ENCODE results near the gene FGF5. TPM values are rescaled to one million over a fixed set of nuclear protein-coding genes. Genes with fewer than 3 reads are reported as not detected.

FGF5 gene
- total and polyA plus RNA-seq, 10 of the 15 experiments (the other 5 are each of a cell fraction or from before 2014, with no cell fraction given), result 0.87 to 7.4 (median 1.6) TPM

DNA sequence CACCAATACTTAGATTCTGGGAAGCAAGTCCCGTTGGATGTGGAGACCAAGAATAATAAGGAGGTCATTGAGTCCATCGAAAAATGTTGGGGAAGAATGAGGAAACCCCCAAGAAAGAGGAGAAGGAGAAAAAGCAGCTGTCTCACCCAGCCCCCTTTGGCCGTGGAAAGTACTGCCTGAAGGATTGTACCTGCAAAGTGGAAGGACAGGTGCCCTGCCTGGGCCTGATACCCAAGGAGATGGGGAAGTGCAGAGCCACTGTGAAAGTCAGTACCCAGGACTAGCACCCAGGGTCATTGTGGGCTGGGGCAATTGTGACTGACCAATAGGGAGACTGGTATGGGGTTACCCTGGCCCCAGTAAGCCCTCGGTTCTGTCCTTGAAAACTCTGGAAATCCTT is 55.3 kb downstream of the FGF5 start (continued):
- TF ChIP-seq ETV6 (conservative IDR thresholded peaks at IDR 0.05 in 1 of 2, IDR thresholded peaks at IDR 0.05 in 1 of 2; ENCODE audit: borderline replicate concordance in 1 of 2, low read depth in 1 of 2) (no peak), TCF3 (IDR thresholded peaks at IDR 0.05; ENCODE audit: borderline replicate concordance, insufficient read depth, low read depth, low read length) (no peak)

DNA sequence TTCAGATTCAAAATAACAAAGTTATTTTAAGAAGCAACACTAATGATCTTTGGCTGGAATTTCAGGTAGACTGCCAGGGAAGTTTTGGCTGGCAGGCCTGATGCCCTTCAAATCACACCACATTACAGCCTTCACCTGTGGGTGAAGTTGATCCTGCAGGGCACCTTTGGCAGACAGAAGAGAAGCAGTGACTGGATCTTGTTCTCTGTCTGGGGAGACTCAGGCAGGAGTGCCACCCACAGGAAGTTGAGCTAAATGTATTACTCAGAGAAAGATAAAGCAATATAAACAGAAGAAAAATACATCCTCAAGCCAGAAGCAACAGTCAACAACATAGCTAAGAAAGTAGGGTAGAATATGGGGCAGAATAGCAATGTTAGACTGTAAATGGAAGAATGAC is 56.3 kb downstream of the FGF5 start:
- no peak for DNase-seq (ENCODE audit: low read depth, low spot score)
- H3K36me3 ChIP-seq (ENCODE audit: control insufficient read depth in 2 of 2, insufficient read depth in 2 of 2, low read length in 1 of 2), result no peaks in the 10 kb centered on the region
- TF ChIP-seq, protein P1, sequence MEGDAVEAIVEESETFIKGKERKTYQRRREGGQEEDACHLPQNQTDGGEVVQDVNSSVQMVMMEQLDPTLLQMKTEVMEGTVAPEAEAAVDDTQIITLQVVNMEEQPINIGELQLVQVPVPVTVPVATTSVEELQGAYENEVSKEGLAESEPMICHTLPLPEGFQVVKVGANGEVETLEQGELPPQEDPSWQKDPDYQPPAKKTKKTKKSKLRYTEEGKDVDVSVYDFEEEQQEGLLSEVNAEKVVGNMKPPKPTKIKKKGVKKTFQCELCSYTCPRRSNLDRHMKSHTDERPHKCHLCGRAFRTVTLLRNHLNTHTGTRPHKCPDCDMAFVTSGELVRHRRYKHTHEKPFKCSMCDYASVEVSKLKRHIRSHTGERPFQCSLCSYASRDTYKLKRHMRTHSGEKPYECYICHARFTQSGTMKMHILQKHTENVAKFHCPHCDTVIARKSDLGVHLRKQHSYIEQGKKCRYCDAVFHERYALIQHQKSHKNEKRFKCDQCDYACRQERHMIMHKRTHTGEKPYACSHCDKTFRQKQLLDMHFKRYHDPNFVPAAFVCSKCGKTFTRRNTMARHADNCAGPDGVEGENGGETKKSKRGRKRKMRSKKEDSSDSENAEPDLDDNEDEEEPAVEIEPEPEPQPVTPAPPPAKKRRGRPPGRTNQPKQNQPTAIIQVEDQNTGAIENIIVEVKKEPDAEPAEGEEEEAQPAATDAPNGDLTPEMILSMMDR (IDR thresholded peaks at IDR 0.05 in 2 of 3, conservative IDR thresholded peaks at IDR 0.05 in 1 of 3; ENCODE audit: control insufficient read depth in 2 of 3, extremely low read depth in 1 of 3, insufficient read depth in 1 of 3, low read depth in 3 of 3, low read length in 3 of 3), result peak in 2 of 3 experiments; percentile 15 to 47; a peak in 1 of 6 replicates
- TF ChIP-seq RAD21 (IDR thresholded peaks at IDR 0.05; ENCODE audit: insufficient read depth, low read depth, low read length), result peak; percentile 48; the same call in 1 of the 2 replicates
- peak; percentile 38; the same call in 1 of the 2 replicates for TF ChIP-seq SMC3 (IDR thresholded peaks at IDR 0.05; ENCODE audit: borderline replicate concordance, low read length)
- TF ChIP-seq EZH2 (IDR thresholded peaks at IDR 0.05; ENCODE audit: borderline replicate concordance, control insufficient read depth, low read depth, low read length), result no peak
- no peak for TF ChIP-seq MEF2A (IDR thresholded peaks at IDR 0.05; ENCODE audit: insufficient read depth, low read depth, low read length)
- TF ChIP-seq ZNF207 (IDR thresholded peaks at IDR 0.05; ENCODE audit: borderline replicate concordance), result no peak
- TF ChIP-seq, protein P2, sequence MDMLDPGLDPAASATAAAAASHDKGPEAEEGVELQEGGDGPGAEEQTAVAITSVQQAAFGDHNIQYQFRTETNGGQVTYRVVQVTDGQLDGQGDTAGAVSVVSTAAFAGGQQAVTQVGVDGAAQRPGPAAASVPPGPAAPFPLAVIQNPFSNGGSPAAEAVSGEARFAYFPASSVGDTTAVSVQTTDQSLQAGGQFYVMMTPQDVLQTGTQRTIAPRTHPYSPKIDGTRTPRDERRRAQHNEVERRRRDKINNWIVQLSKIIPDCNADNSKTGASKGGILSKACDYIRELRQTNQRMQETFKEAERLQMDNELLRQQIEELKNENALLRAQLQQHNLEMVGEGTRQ (IDR thresholded peaks at IDR 0.05; ENCODE audit: borderline replicate concordance, low read depth, low read length), result no peak
- no peak for TF ChIP-seq STAT1 (conservative IDR thresholded peaks at IDR 0.05)
- ChIA-PET POLR2A (interaction anchor here (1.3 kb wide), 1 partner anchor 101 kb away, joined by 3 read pairs; no protein-coding TSS in a partner anchor), RAD21 (ENCODE audit: unreplicated experiment) (interaction anchor here (0.8 to 1.6 kb wide), 8 partner anchors 57 to 106 kb away, joined by 3 to 27 read pairs (median 3); no protein-coding TSS in a partner anchor), SMC1A (ENCODE audit: uncharacterized antibody, unreplicated experiment) (interaction anchor here (0.5 to 1.9 kb wide), 8 partner anchors 9 to 102 kb away, joined by 3 to 36 read pairs (median 4); no protein-coding TSS in a partner anchor), CTCF (interaction anchor here (1.0 to 1.9 kb wide), 9 partner anchors 8 to 120 kb away, joined by 3 to 48 read pairs (median 4); partner anchors contain the start of gene CFAP299)
- H3K9me3 ChIP-seq (replicated peaks; ENCODE audit: control insufficient read depth, insufficient read depth, low read length), result no peaks in the 10 kb centered on the region
- no peak overlapping the region for H3K4me2 ChIP-seq (ENCODE audit: control insufficient read depth, insufficient read depth)
- no peaks in the 10 kb centered on the region for H3K27me3 ChIP-seq (replicated peaks in 1 of 2; ENCODE audit: control insufficient read depth in 2 of 2, insufficient read depth in 2 of 2, low read length in 1 of 2)
- intact Hi-C loops (cut with micrococcal nuclease; ENCODE audit: unreplicated experiment), result loop anchor here (10.0 kb wide), 1 partner anchor 1368 kb away; no protein-coding TSS in a partner anchor
- no peaks in the 10 kb centered on the region for H3K79me2 ChIP-seq (ENCODE audit: control insufficient read depth, insufficient read depth, low read length)
- H2AFZ ChIP-seq (ENCODE audit: control insufficient read depth, low read depth, low read length), result no peak overlapping the region
- no peaks in the 10 kb centered on the region for H4K20me1 ChIP-seq (ENCODE audit: control insufficient read depth, insufficient read depth)
- in situ Hi-C loops (cut with MboI), result no loop called here
- H3K27ac ChIP-seq (ENCODE audit: control insufficient read depth, insufficient read depth), result no peak overlapping the region
- FAIRE-seq, result no peak
- BruUV-seq (replicated peaks), result no TSS peak
- H3K4me1 ChIP-seq (ENCODE audit: control insufficient read depth, insufficient read depth, low read length), result no peaks in the 10 kb centered on the region
- no peak overlapping the region for H3K4me3 ChIP-seq
- H3K9ac ChIP-seq (ENCODE audit: control insufficient read depth, insufficient read depth, low read length), result no peak overlapping the region
- peak; percentile 76 for ATAC-seq
